WTC11 (cell line): ENCODE results near the gene GPR176. TPM values are rescaled to one million over a fixed set of nuclear protein-coding genes. Genes with fewer than 3 reads are reported as not detected.
A peak's percentile ranks its signal among the peaks of the same experiment; 100 is the strongest.

Experiments
- ATF1 ChIP-seq: sonication (generic); formaldehyde crosslinking; IDR thresholded peaks from 2 replicates; pipeline ENCODE4 v1.8.1; 2023; ENCODE audit warnings: mild to moderate bottlenecking, moderate library complexity, missing genetic modification reagents
- CBFB ChIP-seq: sonication (generic); formaldehyde crosslinking; IDR thresholded peaks from 2 replicates; pipeline ENCODE4 v1.8.1; 2022; ENCODE audit warnings: mild to moderate bottlenecking, low read depth, missing genetic modification reagents
- ELF4 ChIP-seq: sonication (generic); formaldehyde crosslinking; IDR thresholded peaks from 2 replicates; pipeline ENCODE4 v1.8.1; 2022; ENCODE audit warnings: low read depth, mild to moderate bottlenecking, moderate library complexity, missing genetic modification reagents
- GABPB1 ChIP-seq: sonication (generic); formaldehyde crosslinking; IDR thresholded peaks from 2 replicates; pipeline ENCODE4 v1.8.1; 2023; ENCODE audit warnings: mild to moderate bottlenecking, missing genetic modification reagents
- GRHL2 ChIP-seq: fragments of 250-450 bp; sonication (Bioruptor Pico); IDR thresholded peaks from 2 replicates; pipeline ENCODE4 v1.8.0; 2022; ENCODE audit warnings: mild to moderate bottlenecking, moderate library complexity; ENCODE audit not compliant: insufficient replicate concordance, severe bottlenecking
- HMGA2 ChIP-seq: fragments of 250-450 bp; sonication (Bioruptor Pico); IDR thresholded peaks from 2 replicates; pipeline ENCODE4 v1.4.0; 2021; ENCODE audit warnings: mild to moderate bottlenecking, moderate library complexity
- NFYB ChIP-seq: sonication (generic); formaldehyde crosslinking; conservative IDR thresholded peaks from 2 replicates; pipeline ENCODE4 v1.8.0; 2022; ENCODE audit warnings: low read depth, missing genetic modification reagents
- OVOL2 ChIP-seq: fragments of 250-450 bp; sonication (Bioruptor Pico); IDR thresholded peaks from 2 replicates; pipeline ENCODE4 v1.9.0; 2021; ENCODE audit warnings: mild to moderate bottlenecking, borderline replicate concordance
- RORB ChIP-seq: fragments of 250-450 bp; sonication (Bioruptor Pico); IDR thresholded peaks from 2 replicates; pipeline ENCODE4 v1.9.0; 2021; ENCODE audit warnings: mild to moderate bottlenecking
- SMAD4 ChIP-seq: sonication (generic); formaldehyde crosslinking; IDR thresholded peaks from 2 replicates; pipeline ENCODE4 v1.8.0; 2022; ENCODE audit warnings: mild to moderate bottlenecking, missing genetic modification reagents
- SP1 ChIP-seq: sonication (generic); formaldehyde crosslinking; conservative IDR thresholded peaks from 2 replicates; pipeline ENCODE4 v1.8.1; 2022; ENCODE audit warnings: missing genetic modification reagents
- TCF7 ChIP-seq: sonication (generic); formaldehyde crosslinking; IDR thresholded peaks from 2 replicates; pipeline ENCODE4 v1.8.0; 2022; ENCODE audit warnings: mild to moderate bottlenecking, low read depth, missing genetic modification reagents, moderate library complexity
- TEAD4 ChIP-seq: sonication (generic); formaldehyde crosslinking; IDR thresholded peaks from 2 replicates; pipeline ENCODE4 v1.8.0; 2022; ENCODE audit warnings: mild to moderate bottlenecking, missing genetic modification reagents
- TP53 ChIP-seq: sonication (generic); formaldehyde crosslinking; IDR thresholded peaks from 2 replicates; pipeline ENCODE4 v1.8.1; 2023; ENCODE audit warnings: mild to moderate bottlenecking, missing genetic modification reagents
- ZNF219 ChIP-seq: sonication (generic); formaldehyde crosslinking; IDR thresholded peaks from 2 replicates; pipeline ENCODE4 v1.8.0; 2023; ENCODE audit warnings: missing genetic modification reagents, mild to moderate bottlenecking, borderline replicate concordance
- ZNF317 ChIP-seq: sonication (generic); formaldehyde crosslinking; IDR thresholded peaks from 2 replicates; pipeline ENCODE4 v1.8.1; 2023; ENCODE audit warnings: low read depth, mild to moderate bottlenecking, moderate library complexity, missing genetic modification reagents, borderline replicate concordance
- total RNA-seq: library from RNA; stranded (reverse); gene quantifications from 3 replicates; pipeline ENCODE4 v1.2.3, GENCODE V29; 2021
- TF ChIP-seq, protein P1 (sequence below): sonication (generic); formaldehyde crosslinking; IDR thresholded peaks from 2 replicates; pipeline ENCODE4 v1.8.1; 2023; ENCODE audit warnings: mild to moderate bottlenecking, missing genetic modification reagents, moderate library complexity
- TF ChIP-seq, protein P2 (sequence below): sonication (generic); formaldehyde crosslinking; IDR thresholded peaks from 2 replicates; pipeline ENCODE4 v1.8.0; 2023; ENCODE audit warnings: missing genetic modification reagents
- TF ChIP-seq, protein P3 (sequence below): sonication (generic); formaldehyde crosslinking; IDR thresholded peaks from 2 replicates; pipeline ENCODE4 v1.8.1; 2022; ENCODE audit warnings: low read depth, mild to moderate bottlenecking, moderate library complexity, missing genetic modification reagents, borderline replicate concordance
- TF ChIP-seq, protein P4 (sequence below): sonication (generic); formaldehyde crosslinking; IDR thresholded peaks from 2 replicates; pipeline ENCODE4 v1.8.0; 2022; ENCODE audit warnings: mild to moderate bottlenecking, missing genetic modification reagents
- TF ChIP-seq, protein P5 (sequence below): sonication (generic); formaldehyde crosslinking; IDR thresholded peaks from 2 replicates; pipeline ENCODE4 v1.8.0; 2022; ENCODE audit warnings: mild to moderate bottlenecking, missing genetic modification reagents
- TF ChIP-seq, protein P6 (sequence below): sonication (generic); formaldehyde crosslinking; IDR thresholded peaks from 2 replicates; pipeline ENCODE4 v1.8.0; 2023; ENCODE audit warnings: missing genetic modification reagents, mild to moderate bottlenecking, borderline replicate concordance
- TF ChIP-seq, protein P7 (sequence below): sonication (generic); formaldehyde crosslinking; IDR thresholded peaks from 2 replicates; pipeline ENCODE4 v1.8.1; 2023; ENCODE audit warnings: mild to moderate bottlenecking, missing genetic modification reagents
- TF ChIP-seq, protein P8 (sequence below): sonication (generic); formaldehyde crosslinking; IDR thresholded peaks from 2 replicates; pipeline ENCODE4 v1.8.1; 2022; ENCODE audit warnings: mild to moderate bottlenecking, moderate library complexity, missing genetic modification reagents

The GPR176 gene
- total RNA-seq, 1 experiment from 2014 or later: 117 TPM

DNA sequence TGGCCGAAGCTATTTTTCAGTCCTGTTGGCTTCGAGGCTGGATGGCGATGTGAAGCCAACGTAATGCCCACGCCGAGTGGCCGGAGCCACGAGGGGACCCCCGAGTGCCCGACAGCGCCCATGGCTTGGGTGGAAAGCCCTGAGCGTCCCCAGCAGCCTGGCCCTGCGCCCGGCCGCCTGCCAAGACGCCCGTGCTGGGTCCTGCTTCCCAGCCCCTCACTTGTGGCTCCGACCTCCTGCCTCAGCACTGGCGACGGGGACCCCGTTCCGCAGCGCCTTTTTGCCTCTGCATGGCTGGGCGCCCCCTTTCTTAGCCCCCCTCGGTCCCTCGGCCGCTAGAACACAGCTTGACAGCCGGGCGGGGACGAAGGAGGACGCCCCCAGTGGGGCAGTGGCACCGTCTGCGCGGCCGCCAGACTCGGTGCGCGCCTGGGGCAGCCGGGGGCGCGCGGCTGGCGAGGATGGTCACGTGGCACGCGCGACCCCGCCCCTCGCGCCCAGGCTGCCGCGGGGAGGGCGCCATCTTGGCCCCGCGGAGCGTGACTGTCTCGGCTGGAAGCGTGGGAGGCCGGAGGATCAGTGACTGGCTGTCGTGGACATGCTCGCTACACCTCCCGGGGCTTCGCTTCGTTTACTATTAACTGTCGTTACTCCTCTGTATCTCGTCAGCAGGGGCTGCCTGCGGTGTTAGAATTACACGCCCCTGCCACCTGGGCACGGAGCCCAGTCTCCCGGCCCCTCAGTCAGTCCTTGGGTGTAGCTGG is 626 bp upstream of the GPR176 start (continued):
- peak; percentile 73 for TF ChIP-seq TP53
- TF ChIP-seq CBFB (CRISPR knock-in tag): peak; percentile 87; the same call in 1 of the 2 replicates
- TF ChIP-seq, protein P1, sequence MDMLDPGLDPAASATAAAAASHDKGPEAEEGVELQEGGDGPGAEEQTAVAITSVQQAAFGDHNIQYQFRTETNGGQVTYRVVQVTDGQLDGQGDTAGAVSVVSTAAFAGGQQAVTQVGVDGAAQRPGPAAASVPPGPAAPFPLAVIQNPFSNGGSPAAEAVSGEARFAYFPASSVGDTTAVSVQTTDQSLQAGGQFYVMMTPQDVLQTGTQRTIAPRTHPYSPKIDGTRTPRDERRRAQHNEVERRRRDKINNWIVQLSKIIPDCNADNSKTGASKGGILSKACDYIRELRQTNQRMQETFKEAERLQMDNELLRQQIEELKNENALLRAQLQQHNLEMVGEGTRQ: peak; percentile 98
- TF ChIP-seq, protein P2, sequence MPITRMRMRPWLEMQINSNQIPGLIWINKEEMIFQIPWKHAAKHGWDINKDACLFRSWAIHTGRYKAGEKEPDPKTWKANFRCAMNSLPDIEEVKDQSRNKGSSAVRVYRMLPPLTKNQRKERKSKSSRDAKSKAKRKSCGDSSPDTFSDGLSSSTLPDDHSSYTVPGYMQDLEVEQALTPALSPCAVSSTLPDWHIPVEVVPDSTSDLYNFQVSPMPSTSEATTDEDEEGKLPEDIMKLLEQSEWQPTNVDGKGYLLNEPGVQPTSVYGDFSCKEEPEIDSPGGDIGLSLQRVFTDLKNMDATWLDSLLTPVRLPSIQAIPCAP (CRISPR knock-in tag): no peak; the same call in 1 of the 2 replicates
- TF ChIP-seq SMAD4 (CRISPR knock-in tag): no peak
- TF ChIP-seq, protein P3, sequence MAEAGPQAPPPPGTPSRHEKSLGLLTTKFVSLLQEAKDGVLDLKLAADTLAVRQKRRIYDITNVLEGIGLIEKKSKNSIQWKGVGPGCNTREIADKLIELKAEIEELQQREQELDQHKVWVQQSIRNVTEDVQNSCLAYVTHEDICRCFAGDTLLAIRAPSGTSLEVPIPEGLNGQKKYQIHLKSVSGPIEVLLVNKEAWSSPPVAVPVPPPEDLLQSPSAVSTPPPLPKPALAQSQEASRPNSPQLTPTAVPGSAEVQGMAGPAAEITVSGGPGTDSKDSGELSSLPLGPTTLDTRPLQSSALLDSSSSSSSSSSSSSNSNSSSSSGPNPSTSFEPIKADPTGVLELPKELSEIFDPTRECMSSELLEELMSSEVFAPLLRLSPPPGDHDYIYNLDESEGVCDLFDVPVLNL: peak; percentile 56; the same call in 1 of the 2 replicates
- TF ChIP-seq ATF1 (CRISPR knock-in tag): no peak
- no peak for TF ChIP-seq RORB (CRISPR knock-in tag)
- TF ChIP-seq ZNF317: 0 out of 2 replicates have a peak, but pooled peaks have one; percentile 40
- TF ChIP-seq, protein P4, sequence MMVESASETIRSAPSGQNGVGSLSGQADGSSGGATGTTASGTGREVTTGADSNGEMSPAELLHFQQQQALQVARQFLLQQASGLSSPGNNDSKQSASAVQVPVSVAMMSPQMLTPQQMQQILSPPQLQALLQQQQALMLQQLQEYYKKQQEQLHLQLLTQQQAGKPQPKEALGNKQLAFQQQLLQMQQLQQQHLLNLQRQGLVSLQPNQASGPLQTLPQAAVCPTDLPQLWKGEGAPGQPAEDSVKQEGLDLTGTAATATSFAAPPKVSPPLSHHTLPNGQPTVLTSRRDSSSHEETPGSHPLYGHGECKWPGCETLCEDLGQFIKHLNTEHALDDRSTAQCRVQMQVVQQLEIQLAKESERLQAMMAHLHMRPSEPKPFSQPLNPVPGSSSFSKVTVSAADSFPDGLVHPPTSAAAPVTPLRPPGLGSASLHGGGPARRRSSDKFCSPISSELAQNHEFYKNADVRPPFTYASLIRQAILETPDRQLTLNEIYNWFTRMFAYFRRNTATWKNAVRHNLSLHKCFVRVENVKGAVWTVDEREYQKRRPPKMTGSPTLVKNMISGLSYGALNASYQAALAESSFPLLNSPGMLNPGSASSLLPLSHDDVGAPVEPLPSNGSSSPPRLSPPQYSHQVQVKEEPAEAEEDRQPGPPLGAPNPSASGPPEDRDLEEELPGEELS (CRISPR knock-in tag): peak; percentile 70
- TF ChIP-seq, protein P5, sequence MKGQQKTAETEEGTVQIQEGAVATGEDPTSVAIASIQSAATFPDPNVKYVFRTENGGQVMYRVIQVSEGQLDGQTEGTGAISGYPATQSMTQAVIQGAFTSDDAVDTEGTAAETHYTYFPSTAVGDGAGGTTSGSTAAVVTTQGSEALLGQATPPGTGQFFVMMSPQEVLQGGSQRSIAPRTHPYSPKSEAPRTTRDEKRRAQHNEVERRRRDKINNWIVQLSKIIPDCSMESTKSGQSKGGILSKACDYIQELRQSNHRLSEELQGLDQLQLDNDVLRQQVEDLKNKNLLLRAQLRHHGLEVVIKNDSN (CRISPR knock-in tag): peak; percentile 86
- TF ChIP-seq, protein P6, sequence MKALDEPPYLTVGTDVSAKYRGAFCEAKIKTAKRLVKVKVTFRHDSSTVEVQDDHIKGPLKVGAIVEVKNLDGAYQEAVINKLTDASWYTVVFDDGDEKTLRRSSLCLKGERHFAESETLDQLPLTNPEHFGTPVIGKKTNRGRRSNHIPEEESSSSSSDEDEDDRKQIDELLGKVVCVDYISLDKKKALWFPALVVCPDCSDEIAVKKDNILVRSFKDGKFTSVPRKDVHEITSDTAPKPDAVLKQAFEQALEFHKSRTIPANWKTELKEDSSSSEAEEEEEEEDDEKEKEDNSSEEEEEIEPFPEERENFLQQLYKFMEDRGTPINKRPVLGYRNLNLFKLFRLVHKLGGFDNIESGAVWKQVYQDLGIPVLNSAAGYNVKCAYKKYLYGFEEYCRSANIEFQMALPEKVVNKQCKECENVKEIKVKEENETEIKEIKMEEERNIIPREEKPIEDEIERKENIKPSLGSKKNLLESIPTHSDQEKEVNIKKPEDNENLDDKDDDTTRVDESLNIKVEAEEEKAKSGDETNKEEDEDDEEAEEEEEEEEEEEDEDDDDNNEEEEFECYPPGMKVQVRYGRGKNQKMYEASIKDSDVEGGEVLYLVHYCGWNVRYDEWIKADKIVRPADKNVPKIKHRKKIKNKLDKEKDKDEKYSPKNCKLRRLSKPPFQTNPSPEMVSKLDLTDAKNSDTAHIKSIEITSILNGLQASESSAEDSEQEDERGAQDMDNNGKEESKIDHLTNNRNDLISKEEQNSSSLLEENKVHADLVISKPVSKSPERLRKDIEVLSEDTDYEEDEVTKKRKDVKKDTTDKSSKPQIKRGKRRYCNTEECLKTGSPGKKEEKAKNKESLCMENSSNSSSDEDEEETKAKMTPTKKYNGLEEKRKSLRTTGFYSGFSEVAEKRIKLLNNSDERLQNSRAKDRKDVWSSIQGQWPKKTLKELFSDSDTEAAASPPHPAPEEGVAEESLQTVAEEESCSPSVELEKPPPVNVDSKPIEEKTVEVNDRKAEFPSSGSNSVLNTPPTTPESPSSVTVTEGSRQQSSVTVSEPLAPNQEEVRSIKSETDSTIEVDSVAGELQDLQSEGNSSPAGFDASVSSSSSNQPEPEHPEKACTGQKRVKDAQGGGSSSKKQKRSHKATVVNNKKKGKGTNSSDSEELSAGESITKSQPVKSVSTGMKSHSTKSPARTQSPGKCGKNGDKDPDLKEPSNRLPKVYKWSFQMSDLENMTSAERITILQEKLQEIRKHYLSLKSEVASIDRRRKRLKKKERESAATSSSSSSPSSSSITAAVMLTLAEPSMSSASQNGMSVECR (CRISPR knock-in tag): peak; percentile 96; the same call in 1 of the 2 replicates
- TF ChIP-seq, protein P7, sequence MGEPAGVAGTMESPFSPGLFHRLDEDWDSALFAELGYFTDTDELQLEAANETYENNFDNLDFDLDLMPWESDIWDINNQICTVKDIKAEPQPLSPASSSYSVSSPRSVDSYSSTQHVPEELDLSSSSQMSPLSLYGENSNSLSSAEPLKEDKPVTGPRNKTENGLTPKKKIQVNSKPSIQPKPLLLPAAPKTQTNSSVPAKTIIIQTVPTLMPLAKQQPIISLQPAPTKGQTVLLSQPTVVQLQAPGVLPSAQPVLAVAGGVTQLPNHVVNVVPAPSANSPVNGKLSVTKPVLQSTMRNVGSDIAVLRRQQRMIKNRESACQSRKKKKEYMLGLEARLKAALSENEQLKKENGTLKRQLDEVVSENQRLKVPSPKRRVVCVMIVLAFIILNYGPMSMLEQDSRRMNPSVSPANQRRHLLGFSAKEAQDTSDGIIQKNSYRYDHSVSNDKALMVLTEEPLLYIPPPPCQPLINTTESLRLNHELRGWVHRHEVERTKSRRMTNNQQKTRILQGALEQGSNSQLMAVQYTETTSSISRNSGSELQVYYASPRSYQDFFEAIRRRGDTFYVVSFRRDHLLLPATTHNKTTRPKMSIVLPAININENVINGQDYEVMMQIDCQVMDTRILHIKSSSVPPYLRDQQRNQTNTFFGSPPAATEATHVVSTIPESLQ (CRISPR knock-in tag): 0 out of 2 replicates have a peak, but pooled peaks have one; percentile 35
- no peak for TF ChIP-seq ELF4
- no peak for TF ChIP-seq NFYB (CRISPR knock-in tag)
- TF ChIP-seq OVOL2 (CRISPR knock-in tag): no peak
- TF ChIP-seq GABPB1 (CRISPR knock-in tag): no peak
- TF ChIP-seq GRHL2 (CRISPR knock-in tag): no peak
- TF ChIP-seq, protein P8, sequence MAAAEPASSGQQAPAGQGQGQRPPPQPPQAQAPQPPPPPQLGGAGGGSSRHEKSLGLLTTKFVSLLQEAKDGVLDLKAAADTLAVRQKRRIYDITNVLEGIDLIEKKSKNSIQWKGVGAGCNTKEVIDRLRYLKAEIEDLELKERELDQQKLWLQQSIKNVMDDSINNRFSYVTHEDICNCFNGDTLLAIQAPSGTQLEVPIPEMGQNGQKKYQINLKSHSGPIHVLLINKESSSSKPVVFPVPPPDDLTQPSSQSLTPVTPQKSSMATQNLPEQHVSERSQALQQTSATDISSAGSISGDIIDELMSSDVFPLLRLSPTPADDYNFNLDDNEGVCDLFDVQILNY (CRISPR knock-in tag): peak; percentile 92
- no peak for TF ChIP-seq TEAD4 (CRISPR knock-in tag)
- TF ChIP-seq TCF7: no peak
- no peak for TF ChIP-seq HMGA2 (CRISPR knock-in tag)
- peak; percentile 87 for TF ChIP-seq SP1 (CRISPR knock-in tag)
- no peak for TF ChIP-seq ZNF219
